Gastrocnemius medialis (tissue), 4 donors: ENCODE results near the gene DTNA.

ENCODE experiments used
- CTCF ChIP-seq, 5 experiments: fragments of 450-650 bp in 3 of 5; fragments of 200-600 bp in 2 of 5; sonication (generic) in 2 of 5; IDR thresholded peaks in 4 of 5; conservative IDR thresholded peaks in 1 of 5; 1 replicate in 4 of 5; 2 replicates in 1 of 5; pipeline ENCODE4 v1.5.1; 2016 to 2019; ENCODE audit warnings: antibody characterized with exemption in 5 of 5, mild to moderate bottlenecking in 3 of 5, moderate library complexity in 3 of 5
- POLR2A ChIP-seq, 2 donors: fragments of 450-650 bp; IDR thresholded peaks; one replicate each; pipeline ENCODE4 v1.6.1; 2017; ENCODE audit warnings: antibody characterized with exemption in 2 of 2, mild to moderate bottlenecking in 2 of 2, moderate library complexity in 2 of 2

GRCh38 chr18:34911661-34912384, 201.7 kb downstream of the DTNA start:
- TF ChIP-seq CTCF (IDR thresholded peaks at IDR 0.05 in 4 of 5, conservative IDR thresholded peaks at IDR 0.05 in 1 of 5), result no peak
- no peak for TF ChIP-seq POLR2A (IDR thresholded peaks at IDR 0.05)
